HepG2 (cell line): ENCODE data around the gene DRC7. TPM values are rescaled to one million over a fixed set of nuclear protein-coding genes. Genes with fewer than 3 reads are reported as not detected.

Experiments
- CREB3 ChIP-seq: sonication (generic); formaldehyde crosslinking; IDR thresholded peaks from 2 replicates; pipeline ENCODE4 v1.5.0; 2020; ENCODE audit warnings: missing genetic modification reagents
- GMEB1 ChIP-seq: sonication (generic); formaldehyde crosslinking; IDR thresholded peaks from 2 replicates; pipeline ENCODE4 v1.5.1; 2020; ENCODE audit warnings: missing genetic modification reagents, mild to moderate bottlenecking, borderline replicate concordance
- HMGXB3 ChIP-seq: sonication (generic); formaldehyde crosslinking; IDR thresholded peaks from 2 replicates; pipeline ENCODE4 v1.4.0; 2020; ENCODE audit warnings: missing genetic modification reagents, borderline replicate concordance
- KAT8 ChIP-seq: IDR thresholded peaks from 2 replicates; pipeline ENCODE4 v1.6.1; 2016; ENCODE audit warnings: missing genetic modification reagents, missing compliant biosample characterization
- LCORL ChIP-seq, 2 experiments: fragments of 450-650 bp in 1 of 2; sonication (generic) in 1 of 2; formaldehyde crosslinking in 1 of 2; IDR thresholded peaks; 2 replicates each; pipeline versions ENCODE4 v1.5.0 to v1.6.1; 2017 to 2020; ENCODE audit warnings: antibody characterized with exemption in 1 of 2, missing genetic modification reagents in 1 of 2
- MED8 ChIP-seq: sonication (generic); formaldehyde crosslinking; IDR thresholded peaks from 2 replicates; pipeline ENCODE4 v1.8.1; 2023; ENCODE audit warnings: mild to moderate bottlenecking, missing genetic modification reagents; ENCODE audit not compliant: insufficient replicate concordance
- MEIS1 ChIP-seq: sonication (generic); formaldehyde crosslinking; IDR thresholded peaks from 2 replicates; pipeline ENCODE4 v1.9.0; 2021; ENCODE audit warnings: mild to moderate bottlenecking, missing genetic modification reagents, moderate library complexity, borderline replicate concordance
- MXD1 ChIP-seq: sonication (generic); formaldehyde crosslinking; IDR thresholded peaks from 2 replicates; pipeline ENCODE4 v1.4.0; 2020; ENCODE audit warnings: mild to moderate bottlenecking, missing genetic modification reagents
- NFKB2 ChIP-seq: sonication (generic); formaldehyde crosslinking; IDR thresholded peaks from 2 replicates; pipeline ENCODE4 v1.4.0; 2020; ENCODE audit warnings: missing genetic modification reagents, borderline replicate concordance
- PCBP2 ChIP-seq: fragments of 200-400 bp; formaldehyde crosslinking; optimal IDR thresholded peaks from 2 replicates; pipeline ENCODE3; 2018; ENCODE audit warnings: low read length, low read depth; ENCODE audit not compliant: poor library complexity, severe bottlenecking
- SALL2 ChIP-seq: sonication (generic); formaldehyde crosslinking; IDR thresholded peaks from 2 replicates; pipeline ENCODE4 v1.8.1; 2023; ENCODE audit warnings: mild to moderate bottlenecking, missing genetic modification reagents, inconsistent platforms
- TCF7L2 ChIP-seq: IDR thresholded peaks from 2 replicates; pipeline ENCODE4 v1.6.1; 2011; ENCODE audit warnings: mild to moderate bottlenecking, low read depth, low read length, moderate library complexity
- ZBTB39 ChIP-seq: sonication (generic); formaldehyde crosslinking; IDR thresholded peaks from 2 replicates; pipeline ENCODE4 v1.5.0; 2020; ENCODE audit warnings: missing genetic modification reagents
- ZNF879 ChIP-seq: sonication (generic); formaldehyde crosslinking; IDR thresholded peaks from 2 replicates; pipeline ENCODE4 v1.8.1; 2023; ENCODE audit warnings: missing genetic modification reagents
- ZSCAN31 ChIP-seq: sonication (generic); formaldehyde crosslinking; IDR thresholded peaks from 2 replicates; pipeline ENCODE4 v1.5.0; 2020; ENCODE audit warnings: low read depth, mild to moderate bottlenecking, missing genetic modification reagents
- polyA plus RNA-seq, 8 experiments: library from polyadenylated mRNA; depleted of rRNA in 3 of 8; stranded (reverse) in 7 of 8; unstranded in 1 of 8; fragments of >200 nt; fragmentation: Illumina TruSeq in 4 of 8; extraction: Trizol in 4 of 8; gene quantifications; 2 replicates each; pipeline versions ENCODE4 v1.2.1 to v1.2.3, GENCODE V29; 2011 to 2016; ENCODE audit warnings: low read depth in 4 of 8, missing spikeins in 1 of 8, mixed read lengths in 1 of 8; ENCODE audit not compliant: insufficient read depth in 1 of 8
- total RNA-seq, 5 experiments: library from RNA; depleted of rRNA; stranded (reverse); fragments of >200 nt; fragmentation: Illumina TruSeq; extraction: Trizol; gene quantifications; 2 replicates each; pipeline ENCODE4 v1.2.3, GENCODE V29; 2016; ENCODE audit warnings: low read depth in 1 of 5

Gene DRC7
- total and polyA plus RNA-seq, 2 of the 13 experiments (the other 11 are each of a cell fraction or from before 2014, with no cell fraction given): 2.7 to 3.4 TPM

GRCh38 chr16:57734925-57735754, 40.5 kb downstream of the DRC7 start (continued):
- TF ChIP-seq HMGXB3 (CRISPR knock-in tag) (peak; percentile 100), SALL2 (CRISPR knock-in tag) (peak; percentile 65; the same call in 1 of the 2 replicates), MED8 (CRISPR knock-in tag) (peak; percentile 34), TCF7L2 (no peak), PCBP2 (no peak), KAT8 (CRISPR knock-in tag) (peak; percentile 88), ZSCAN31 (CRISPR knock-in tag) (0 out of 2 replicates have a peak, but pooled peaks have one; percentile 32), CREB3 (CRISPR knock-in tag) (0 out of 2 replicates have a peak, but pooled peaks have one; percentile 11), ZBTB39 (peak; percentile 52; the same call in 1 of the 2 replicates), GMEB1 (peak; percentile 85; the same call in 1 of the 2 replicates), NFKB2 (peak; percentile 20; the same call in 1 of the 2 replicates), MXD1 (CRISPR knock-in tag) (0 out of 2 replicates have a peak, but pooled peaks have one; percentile 0), MEIS1 (CRISPR knock-in tag) (0 out of 2 replicates have a peak, but pooled peaks have one; percentile 33), ZNF879 (CRISPR knock-in tag) (0 out of 2 replicates have a peak, but pooled peaks have one; percentile 31), LCORL (IDR thresholded peaks at IDR 0.05) (peak; percentile 50; the same call in 1 of the 2 replicates), LCORL (CRISPR knock-in tag; IDR thresholded peaks at IDR 0.05) (peak; percentile 73)
